Suprapubic skin (tissue), 4 donors: ENCODE data around the gene NEK6. TPM values are rescaled to one million over a fixed set of nuclear protein-coding genes. Genes with fewer than 3 reads are reported as not detected.

Experiments used
- DNase-seq, 2 donors: peaks; one replicate each; pipeline ENCODE4 v3.0.0-alpha.2; 2019; ENCODE audit warnings: low spot score in 2 of 2
- H3K27ac ChIP-seq: fragments of 200-600 bp; sonication (generic); one replicate; pipeline ENCODE4 v1.5.1; 2019
- H3K27me3 ChIP-seq: fragments of 200-600 bp; sonication (generic); one replicate; pipeline ENCODE4 v1.5.1; 2019
- H3K36me3 ChIP-seq: fragments of 200-600 bp; sonication (generic); one replicate; pipeline ENCODE4 v1.5.1; 2019
- H3K4me1 ChIP-seq: fragments of 200-600 bp; sonication (generic); one replicate; pipeline ENCODE4 v1.5.1; 2019
- H3K4me3 ChIP-seq: fragments of 200-600 bp; sonication (generic); one replicate; pipeline ENCODE4 v1.5.1; 2019; ENCODE audit warnings: mild to moderate bottlenecking
- H3K9me3 ChIP-seq: fragments of 200-600 bp; sonication (generic); one replicate; pipeline ENCODE4 v1.5.1; 2019
- EP300 ChIP-seq: sonication (generic); formaldehyde crosslinking; IDR thresholded peaks from one replicate; pipeline ENCODE4 v1.6.1; 2017; ENCODE audit warnings: antibody characterized with exemption
- POLR2A ChIP-seq, 2 donors: fragments of 450-650 bp; IDR thresholded peaks; one replicate each; pipeline ENCODE4 v1.6.1; 2017; ENCODE audit warnings: antibody characterized with exemption in 2 of 2, mild to moderate bottlenecking in 2 of 2, moderate library complexity in 2 of 2
- POLR2AphosphoS5 ChIP-seq, 3 donors: sonication (generic); formaldehyde crosslinking; IDR thresholded peaks; one replicate each; pipeline ENCODE4 v1.6.1; 2017; ENCODE audit warnings: antibody characterized with exemption in 3 of 3
- WGBS: methylation state at CpG from one replicate; pipeline ENCODE4 v1.1.5; 2018; 5-methylcytosine and 5-hydroxymethylcytosine counted together
- total RNA-seq, 4 donors: library from RNA; depleted of rRNA; stranded (reverse); fragments of >200 nt; gene quantifications; one replicate each; pipeline ENCODE4 v1.1.0, GENCODE V29; 2016
- TF ChIP-seq, protein P1 (sequence below), 2 donors: fragments of 200-600 bp in 1 of 2; fragments of 450-650 bp in 1 of 2; sonication (generic) in 1 of 2; IDR thresholded peaks; one replicate each; pipeline ENCODE4 v1.5.1; 2016 to 2019; ENCODE audit warnings: antibody characterized with exemption in 2 of 2, mild to moderate bottlenecking in 1 of 2, moderate library complexity in 1 of 2

The NEK6 gene
- total RNA-seq, 4 donors from 2014 or later: 5.4 to 17.5 (median 10.6) TPM

DNA sequence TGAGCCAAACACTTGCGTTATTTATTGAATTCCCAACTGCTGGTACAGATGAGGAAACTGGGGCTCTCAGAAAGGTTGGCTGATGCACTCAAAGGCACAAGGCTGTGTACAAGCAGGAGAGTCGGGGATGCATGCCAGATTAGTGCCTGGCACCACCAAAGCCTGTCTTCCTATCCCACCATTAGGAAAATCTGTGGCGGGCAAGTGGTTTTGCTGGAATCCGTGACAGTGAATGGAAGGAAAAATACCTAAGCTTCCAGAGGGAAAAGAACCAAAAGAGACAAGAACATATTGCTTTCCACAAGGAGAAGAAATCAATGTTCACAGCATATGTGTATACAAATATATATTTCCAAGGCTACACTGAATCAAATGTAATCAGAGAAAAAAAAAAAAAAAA is 106.4 kb downstream of the NEK6 start:
- 91% methylated on average over 4 of the region's 4 CpGs for WGBS
- no peak for TF ChIP-seq POLR2A (IDR thresholded peaks at IDR 0.05)
- no peak for TF ChIP-seq EP300
- no peak for TF ChIP-seq POLR2AphosphoS5 (IDR thresholded peaks at IDR 0.05)
- TF ChIP-seq, protein P1, sequence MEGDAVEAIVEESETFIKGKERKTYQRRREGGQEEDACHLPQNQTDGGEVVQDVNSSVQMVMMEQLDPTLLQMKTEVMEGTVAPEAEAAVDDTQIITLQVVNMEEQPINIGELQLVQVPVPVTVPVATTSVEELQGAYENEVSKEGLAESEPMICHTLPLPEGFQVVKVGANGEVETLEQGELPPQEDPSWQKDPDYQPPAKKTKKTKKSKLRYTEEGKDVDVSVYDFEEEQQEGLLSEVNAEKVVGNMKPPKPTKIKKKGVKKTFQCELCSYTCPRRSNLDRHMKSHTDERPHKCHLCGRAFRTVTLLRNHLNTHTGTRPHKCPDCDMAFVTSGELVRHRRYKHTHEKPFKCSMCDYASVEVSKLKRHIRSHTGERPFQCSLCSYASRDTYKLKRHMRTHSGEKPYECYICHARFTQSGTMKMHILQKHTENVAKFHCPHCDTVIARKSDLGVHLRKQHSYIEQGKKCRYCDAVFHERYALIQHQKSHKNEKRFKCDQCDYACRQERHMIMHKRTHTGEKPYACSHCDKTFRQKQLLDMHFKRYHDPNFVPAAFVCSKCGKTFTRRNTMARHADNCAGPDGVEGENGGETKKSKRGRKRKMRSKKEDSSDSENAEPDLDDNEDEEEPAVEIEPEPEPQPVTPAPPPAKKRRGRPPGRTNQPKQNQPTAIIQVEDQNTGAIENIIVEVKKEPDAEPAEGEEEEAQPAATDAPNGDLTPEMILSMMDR (IDR thresholded peaks at IDR 0.05): no peak
- no peaks in the 10 kb centered on the region for H3K27me3 ChIP-seq

DNA sequence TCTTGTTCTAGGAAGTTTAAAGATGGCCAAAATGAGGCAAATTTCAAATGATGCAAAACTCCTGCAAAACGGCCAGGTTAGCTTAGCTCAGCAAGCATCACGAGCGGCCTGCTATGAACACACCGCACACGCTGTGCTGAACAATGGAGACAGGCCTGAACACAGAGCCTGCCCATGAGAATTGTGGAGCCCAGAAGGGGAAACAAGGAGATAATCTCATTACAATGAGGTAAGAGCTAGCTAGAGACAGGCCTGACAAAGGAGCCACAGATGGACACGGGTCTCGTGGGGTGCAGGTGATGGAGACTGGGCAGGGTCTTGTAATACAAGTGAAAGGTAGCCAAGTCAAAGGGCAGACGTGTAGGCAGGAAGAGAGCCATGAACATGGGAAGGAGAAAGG is 107.3 kb downstream of the NEK6 start:
- peaks cover 11% of the 10 kb centered on the region for H3K4me1 ChIP-seq
- H3K9me3 ChIP-seq: no peaks in the 10 kb centered on the region
- H3K27ac ChIP-seq: no peak overlapping the region
- WGBS: 79% methylated on average over 8 of the region's 8 CpGs
- DNase-seq: no peak
- peaks cover 7% of the 10 kb centered on the region for H3K36me3 ChIP-seq
- H3K27me3 ChIP-seq: no peaks in the 10 kb centered on the region
- no peak overlapping the region for H3K4me3 ChIP-seq
- TF ChIP-seq POLR2AphosphoS5 (IDR thresholded peaks at IDR 0.05) (no peak), POLR2A (IDR thresholded peaks at IDR 0.05) (no peak), EP300 (no peak)
- TF ChIP-seq, protein P1 (IDR thresholded peaks at IDR 0.05): no peak

More for the DNA sequence above, 106.4 kb downstream of the NEK6 start:
- H3K36me3 ChIP-seq: peaks cover 7% of the 10 kb centered on the region
- no peak overlapping the region for H3K27ac ChIP-seq
- peaks cover 8% of the 10 kb centered on the region for H3K4me1 ChIP-seq
- no peak overlapping the region for H3K4me3 ChIP-seq
- no peaks in the 10 kb centered on the region for H3K9me3 ChIP-seq
- no peak for DNase-seq

DNA sequence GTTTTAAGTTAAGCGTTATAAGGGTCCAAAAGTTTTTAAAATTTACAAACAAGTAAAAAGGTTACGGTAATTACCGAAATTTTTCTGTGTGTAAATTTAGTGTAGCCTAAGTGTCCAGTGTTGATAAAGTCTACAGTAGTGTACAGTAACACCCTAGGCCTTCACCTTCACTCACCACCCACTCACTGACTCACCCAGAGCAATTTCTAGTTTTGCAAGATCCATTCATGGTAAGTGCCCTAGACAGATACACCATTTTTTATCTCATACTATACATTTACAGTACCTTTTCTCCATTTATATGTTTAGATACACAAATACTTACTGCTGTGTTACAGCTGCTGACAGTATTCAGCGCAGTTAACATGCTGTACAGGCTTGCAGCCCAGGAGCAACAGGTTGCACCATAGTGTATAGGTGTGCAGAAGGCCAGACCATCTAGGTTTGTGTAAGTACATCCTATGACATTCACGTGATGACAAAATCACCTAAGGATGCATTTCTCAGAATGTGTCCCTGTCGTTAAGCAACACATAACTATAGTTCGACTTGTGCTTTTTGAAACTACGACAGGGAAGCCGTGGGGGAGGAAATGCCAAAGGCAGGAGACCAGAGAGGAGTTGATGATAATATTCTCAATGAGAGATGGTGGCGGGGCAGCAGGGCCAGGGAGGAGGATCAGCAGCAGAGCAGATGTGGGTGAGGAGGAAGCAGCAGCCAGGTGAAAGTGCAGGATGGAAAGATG is 108.9 kb downstream of the NEK6 start:
- WGBS: 82% methylated on average over 10 of the region's 10 CpGs
- peaks cover 17% of the 10 kb centered on the region for H3K4me1 ChIP-seq
- no peak overlapping the region for H3K4me3 ChIP-seq
- H3K27me3 ChIP-seq: no peaks in the 10 kb centered on the region
- no peaks in the 10 kb centered on the region for H3K9me3 ChIP-seq
- no peak overlapping the region for H3K27ac ChIP-seq
- peaks cover 7% of the 10 kb centered on the region for H3K36me3 ChIP-seq
- DNase-seq: no peak
- TF ChIP-seq EP300 (no peak), POLR2A (IDR thresholded peaks at IDR 0.05) (no peak), POLR2AphosphoS5 (IDR thresholded peaks at IDR 0.05) (no peak)
- TF ChIP-seq, protein P1 (IDR thresholded peaks at IDR 0.05): no peak

DNA sequence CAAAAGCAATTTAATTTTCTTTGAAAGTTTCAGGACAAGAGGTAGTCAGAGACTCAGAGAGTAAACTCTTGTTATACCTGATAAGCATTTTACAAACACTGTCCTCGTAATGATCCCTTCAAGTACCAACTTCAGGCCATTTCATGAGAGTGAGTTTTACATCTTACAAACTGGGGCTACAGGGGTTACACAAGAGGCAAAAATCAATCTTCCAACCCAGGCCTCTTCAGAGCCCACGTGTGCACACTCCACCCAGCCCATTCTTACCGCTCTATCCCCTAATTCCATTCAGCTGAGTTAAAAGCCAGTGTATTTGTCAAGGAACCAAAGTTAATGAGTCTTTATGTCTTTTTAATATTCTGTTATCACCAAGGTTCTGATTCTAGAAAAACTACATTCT is 110.9 kb downstream of the NEK6 start:
- WGBS: 72% methylated on average over 3 of the region's 3 CpGs
- DNase-seq: no peak
- H3K4me1 ChIP-seq: peaks cover 18% of the 10 kb centered on the region

DNA sequence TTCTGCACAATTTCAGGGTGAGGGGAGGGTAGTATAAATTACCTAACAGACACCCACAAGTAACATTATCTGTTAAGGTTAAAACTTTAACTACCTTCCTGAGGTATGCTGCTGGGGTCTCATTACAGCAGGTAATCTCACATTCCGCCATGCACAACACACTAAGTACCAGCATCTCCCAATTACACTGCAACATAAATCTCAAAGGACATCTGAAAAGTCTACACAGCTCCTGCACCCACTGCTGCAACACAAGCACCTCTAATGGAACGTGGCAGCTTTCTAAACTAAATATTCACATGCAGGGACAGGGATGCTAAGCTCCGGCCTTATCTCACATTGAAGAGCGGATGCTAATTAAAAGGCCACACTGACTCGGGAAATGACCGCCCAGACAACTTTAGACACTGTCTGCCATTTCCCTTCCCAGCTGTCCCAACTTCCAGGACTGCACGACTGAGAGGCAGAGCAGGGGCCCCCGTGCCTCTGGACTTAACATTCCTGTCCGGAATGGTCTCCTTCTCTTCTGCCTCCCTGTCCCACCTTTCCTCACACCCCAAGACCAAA is 111.6 kb downstream of the NEK6 start:
- H3K36me3 ChIP-seq: peaks cover 4% of the 10 kb centered on the region
- DNase-seq: no peak
- H3K4me3 ChIP-seq: no peak overlapping the region
- H3K27me3 ChIP-seq: no peaks in the 10 kb centered on the region
- 85% methylated on average over 9 of the region's 9 CpGs for WGBS
- H3K4me1 ChIP-seq: peaks cover 18% of the 10 kb centered on the region
- H3K9me3 ChIP-seq: no peaks in the 10 kb centered on the region
- H3K27ac ChIP-seq: no peak overlapping the region
- TF ChIP-seq EP300: no peak
- no peak for TF ChIP-seq POLR2A (IDR thresholded peaks at IDR 0.05)
- TF ChIP-seq POLR2AphosphoS5 (IDR thresholded peaks at IDR 0.05): no peak
- TF ChIP-seq, protein P1 (IDR thresholded peaks at IDR 0.05): no peak

More for the DNA sequence above, 110.9 kb downstream of the NEK6 start:
- Histone ChIP-seq H3K27ac (no peak overlapping the region), H3K9me3 (no peaks in the 10 kb centered on the region), H3K4me3 (no peak overlapping the region), H3K36me3 (peaks cover 5% of the 10 kb centered on the region), H3K27me3 (no peaks in the 10 kb centered on the region)
- TF ChIP-seq EP300: no peak
- TF ChIP-seq, protein P1 (IDR thresholded peaks at IDR 0.05): no peak
- no peak for TF ChIP-seq POLR2A (IDR thresholded peaks at IDR 0.05)
- TF ChIP-seq POLR2AphosphoS5 (IDR thresholded peaks at IDR 0.05): no peak
